ENCODE measurements around the gene LAMP2.

LAMP2 gene

DNA sequence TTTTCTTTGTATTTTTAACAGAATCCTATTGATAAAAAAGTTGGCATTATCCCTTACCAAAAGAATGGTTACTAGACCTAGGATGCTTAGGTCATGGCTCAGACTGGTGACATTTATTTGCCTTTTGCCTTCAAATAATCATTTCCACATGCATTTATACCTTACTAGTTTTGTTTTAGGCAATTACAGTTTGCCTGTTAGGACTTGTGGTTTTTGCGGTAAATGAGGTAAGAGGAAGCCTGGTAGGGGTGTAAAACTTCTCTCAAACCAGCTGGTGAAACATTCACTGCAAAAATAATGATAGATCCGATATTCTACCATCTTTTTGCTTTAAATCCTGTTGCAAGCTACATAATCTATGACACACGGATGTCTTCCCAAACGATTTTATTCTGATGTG is 12.1 kb downstream of the LAMP2 start:
- no peak for DNase-seq (ENCODE audit: low read depth, low spot score)
- Histone ChIP-seq H3K9me3 (ENCODE audit: insufficient read depth, low read length) (no peaks in the 10 kb centered on the region), H3K4me1 (ENCODE audit: insufficient read depth, insufficient read length) (no peaks in the 10 kb centered on the region), H3K27me3 (ENCODE audit: insufficient read depth, insufficient read length) (no peaks in the 10 kb centered on the region), H3K4me3 (ENCODE audit: insufficient read length, low read depth) (no peak overlapping the region), H3K9ac (ENCODE audit: insufficient read length, low read depth) (no peak overlapping the region), H3K36me3 (ENCODE audit: insufficient read depth, insufficient read length, low read length) (peaks cover 29% of the 10 kb centered on the region)
- TF ChIP-seq SUZ12 (IDR thresholded peaks at IDR 0.05; ENCODE audit: extremely low read depth, insufficient read depth, insufficient read length): no peak

GRCh38 chrX:120453985-120454384 is 15.1 kb downstream of the LAMP2 start:
- H3K4me1 ChIP-seq (ENCODE audit: insufficient read depth, insufficient read length): no peaks in the 10 kb centered on the region
- H3K9ac ChIP-seq (ENCODE audit: insufficient read length, low read depth): no peak overlapping the region
- no peak overlapping the region for H3K4me3 ChIP-seq (ENCODE audit: insufficient read length, low read depth)
- DNase-seq (ENCODE audit: low read depth, low spot score): no peak
- peaks cover 43% of the 10 kb centered on the region for H3K36me3 ChIP-seq (ENCODE audit: insufficient read depth, insufficient read length, low read length)
- H3K27me3 ChIP-seq (ENCODE audit: insufficient read depth, insufficient read length): no peaks in the 10 kb centered on the region
- no peaks in the 10 kb centered on the region for H3K9me3 ChIP-seq (ENCODE audit: insufficient read depth, low read length)
- TF ChIP-seq ZNF274 (IDR thresholded peaks at IDR 0.05; ENCODE audit: low read depth, low read length): no peak
- TF ChIP-seq YY1 (IDR thresholded peaks at IDR 0.05; ENCODE audit: insufficient read depth, insufficient read length): no peak

- Histone ChIP-seq H3K4me1 (ENCODE audit: insufficient read depth, insufficient read length) (no peaks in the 10 kb centered on the region), H3K4me3 (ENCODE audit: insufficient read length, low read depth) (no peak overlapping the region), H3K27me3 (ENCODE audit: insufficient read depth, insufficient read length) (no peaks in the 10 kb centered on the region), H3K9me3 (ENCODE audit: insufficient read depth, low read length) (no peaks in the 10 kb centered on the region), H3K9ac (ENCODE audit: insufficient read length, low read depth) (no peak overlapping the region), H3K36me3 (ENCODE audit: insufficient read depth, insufficient read length, low read length) (peaks cover 59% of the 10 kb centered on the region)
- DNase-seq (ENCODE audit: low read depth, low spot score): no peak
- no peak for TF ChIP-seq ZNF274 (IDR thresholded peaks at IDR 0.05; ENCODE audit: low read depth, low read length)
- TF ChIP-seq SUZ12 (IDR thresholded peaks at IDR 0.05; ENCODE audit: extremely low read depth, insufficient read depth, insufficient read length): no peak
- no peak for TF ChIP-seq YY1 (IDR thresholded peaks at IDR 0.05; ENCODE audit: insufficient read depth, insufficient read length)
Measured at GRCh38 chrX:120452131-120452530, 17.0 kb downstream of the LAMP2 start.

- DNase-seq (ENCODE audit: low read depth, low spot score): no peak
- H3K36me3 ChIP-seq (ENCODE audit: insufficient read depth, insufficient read length, low read length): peaks cover 70% of the 10 kb centered on the region
- no peaks in the 10 kb centered on the region for H3K4me1 ChIP-seq (ENCODE audit: insufficient read depth, insufficient read length)
- H3K9me3 ChIP-seq (ENCODE audit: insufficient read depth, low read length): no peaks in the 10 kb centered on the region
- H3K9ac ChIP-seq (ENCODE audit: insufficient read length, low read depth): no peak overlapping the region
- H3K4me3 ChIP-seq (ENCODE audit: insufficient read length, low read depth): no peak overlapping the region
- no peaks in the 10 kb centered on the region for H3K27me3 ChIP-seq (ENCODE audit: insufficient read depth, insufficient read length)
- TF ChIP-seq YY1 (IDR thresholded peaks at IDR 0.05; ENCODE audit: insufficient read depth, insufficient read length) (no peak), ZNF274 (IDR thresholded peaks at IDR 0.05; ENCODE audit: low read depth, low read length) (no peak), SUZ12 (IDR thresholded peaks at IDR 0.05; ENCODE audit: extremely low read depth, insufficient read depth, insufficient read length) (no peak)
Measured at GRCh38 chrX:120450163-120450562, 18.9 kb downstream of the LAMP2 start.

- H3K9ac ChIP-seq (ENCODE audit: insufficient read length, low read depth): no peak overlapping the region
- peaks cover 82% of the 10 kb centered on the region for H3K36me3 ChIP-seq (ENCODE audit: insufficient read depth, insufficient read length, low read length)
- H3K27me3 ChIP-seq (ENCODE audit: insufficient read depth, insufficient read length): no peaks in the 10 kb centered on the region
- no peaks in the 10 kb centered on the region for H3K4me1 ChIP-seq (ENCODE audit: insufficient read depth, insufficient read length)
- DNase-seq (ENCODE audit: low read depth, low spot score): no peak
- H3K9me3 ChIP-seq (ENCODE audit: insufficient read depth, low read length): no peaks in the 10 kb centered on the region
- no peak for TF ChIP-seq SUZ12 (IDR thresholded peaks at IDR 0.05; ENCODE audit: extremely low read depth, insufficient read depth, insufficient read length)
- no peak for TF ChIP-seq YY1 (IDR thresholded peaks at IDR 0.05; ENCODE audit: insufficient read depth, insufficient read length)
- no peak for TF ChIP-seq ZNF274 (IDR thresholded peaks at IDR 0.05; ENCODE audit: low read depth, low read length)
- no peak overlapping the region for H3K4me3 ChIP-seq (ENCODE audit: insufficient read length, low read depth)
Measured at GRCh38 chrX:120446498-120446897, 22.6 kb downstream of the LAMP2 start.

DNA sequence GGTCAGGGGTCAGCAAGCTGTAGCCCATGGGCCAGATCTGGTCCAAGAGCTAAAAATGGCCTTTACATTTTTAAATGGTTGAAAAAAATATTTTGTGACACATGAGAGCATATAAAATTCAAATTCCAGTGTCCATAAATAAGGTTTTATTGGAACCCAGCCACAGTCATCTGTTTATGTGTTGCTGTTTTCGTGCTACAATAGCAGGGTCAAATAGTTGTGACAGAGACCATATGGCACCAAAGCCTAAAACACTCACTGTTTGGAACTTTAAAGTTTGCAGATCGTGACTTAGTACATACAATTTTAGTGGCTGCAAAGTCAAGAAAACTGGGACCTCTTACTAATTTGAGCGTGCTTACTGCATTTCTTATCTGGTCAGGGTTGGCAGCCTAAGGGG is 29.2 kb downstream of the LAMP2 start:
- no peak for TF ChIP-seq YY1 (IDR thresholded peaks at IDR 0.05; ENCODE audit: insufficient read depth, insufficient read length)
- TF ChIP-seq SUZ12 (IDR thresholded peaks at IDR 0.05; ENCODE audit: extremely low read depth, insufficient read depth, insufficient read length): no peak
- TF ChIP-seq ZNF274 (IDR thresholded peaks at IDR 0.05; ENCODE audit: low read depth, low read length): no peak
- no peak for DNase-seq (ENCODE audit: low read depth, low spot score)
- H3K27me3 ChIP-seq (ENCODE audit: insufficient read depth, insufficient read length): no peaks in the 10 kb centered on the region

GRCh38 chrX:120429776-120430540 is 39.1 kb downstream of the LAMP2 start:
- peaks cover 3% of the 10 kb centered on the region for H3K36me3 ChIP-seq (ENCODE audit: insufficient read depth, insufficient read length, low read length)
- no peak overlapping the region for H3K9ac ChIP-seq (ENCODE audit: insufficient read length, low read depth)
- H3K27me3 ChIP-seq (ENCODE audit: insufficient read depth, insufficient read length): no peaks in the 10 kb centered on the region
- no peaks in the 10 kb centered on the region for H3K9me3 ChIP-seq (ENCODE audit: insufficient read depth, low read length)
- DNase-seq (ENCODE audit: low read depth, low spot score): no peak
- no peak for TF ChIP-seq YY1 (IDR thresholded peaks at IDR 0.05; ENCODE audit: insufficient read depth, insufficient read length)
- no peak for TF ChIP-seq SUZ12 (IDR thresholded peaks at IDR 0.05; ENCODE audit: extremely low read depth, insufficient read depth, insufficient read length)
- TF ChIP-seq ZNF274 (IDR thresholded peaks at IDR 0.05; ENCODE audit: low read depth, low read length): no peak
- H3K4me1 ChIP-seq (ENCODE audit: insufficient read depth, insufficient read length): no peaks in the 10 kb centered on the region
- no peak overlapping the region for H3K4me3 ChIP-seq (ENCODE audit: insufficient read length, low read depth)

More for the DNA sequence above, 29.2 kb downstream of the LAMP2 start:
- H3K4me3 ChIP-seq (ENCODE audit: insufficient read length, low read depth): no peak overlapping the region
- H3K36me3 ChIP-seq (ENCODE audit: insufficient read depth, insufficient read length, low read length): peaks cover 51% of the 10 kb centered on the region
- no peaks in the 10 kb centered on the region for H3K4me1 ChIP-seq (ENCODE audit: insufficient read depth, insufficient read length)
- H3K9me3 ChIP-seq (ENCODE audit: insufficient read depth, low read length): no peaks in the 10 kb centered on the region
- no peak overlapping the region for H3K9ac ChIP-seq (ENCODE audit: insufficient read length, low read depth)

Data from NT2/D1 (cell line).